ENCODE measurements around the gene SLC7A1.

Gene SLC7A1

DNA sequence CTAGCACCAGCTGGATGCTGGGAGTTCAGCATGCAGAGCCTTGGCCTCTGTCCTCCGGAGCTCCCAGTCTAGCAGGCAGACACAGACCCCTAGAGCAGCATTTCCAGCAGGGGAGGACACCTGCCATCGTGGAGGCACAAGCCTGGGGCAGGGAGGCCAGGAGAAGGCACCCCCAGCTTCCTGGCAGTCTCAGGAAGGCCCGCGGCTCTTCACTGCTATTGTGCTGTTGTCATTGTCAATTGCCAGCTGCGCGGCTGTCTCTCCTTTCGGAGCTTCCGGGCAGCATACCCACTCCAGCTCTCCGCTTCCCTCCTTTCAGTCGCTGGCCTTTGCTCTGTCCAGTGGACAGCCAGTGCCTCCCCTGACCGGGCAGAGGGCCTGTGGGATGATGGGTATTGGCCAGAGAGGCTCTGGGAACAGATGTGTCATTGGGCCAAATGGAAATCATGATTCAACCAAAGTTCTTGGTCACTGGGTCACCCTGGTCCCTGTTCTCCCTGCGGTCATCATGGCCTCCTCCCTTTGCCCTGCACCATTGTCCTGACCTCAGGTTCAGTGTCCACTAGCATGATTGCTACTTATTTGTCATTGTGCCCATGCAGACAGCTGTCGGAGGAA, 93.0 kb downstream of the SLC7A1 start:
- Histone ChIP-seq H3K4me3 (ENCODE audit: insufficient read depth, low read length, poor library complexity, severe bottlenecking) (no peak overlapping the region), H3K4me2 (ENCODE audit: low read depth, low read length, poor library complexity, severe bottlenecking) (no peak overlapping the region), H3K9me2 (replicated peaks; ENCODE audit: insufficient read depth, low read length) (no peaks in the 10 kb centered on the region)

DNA sequence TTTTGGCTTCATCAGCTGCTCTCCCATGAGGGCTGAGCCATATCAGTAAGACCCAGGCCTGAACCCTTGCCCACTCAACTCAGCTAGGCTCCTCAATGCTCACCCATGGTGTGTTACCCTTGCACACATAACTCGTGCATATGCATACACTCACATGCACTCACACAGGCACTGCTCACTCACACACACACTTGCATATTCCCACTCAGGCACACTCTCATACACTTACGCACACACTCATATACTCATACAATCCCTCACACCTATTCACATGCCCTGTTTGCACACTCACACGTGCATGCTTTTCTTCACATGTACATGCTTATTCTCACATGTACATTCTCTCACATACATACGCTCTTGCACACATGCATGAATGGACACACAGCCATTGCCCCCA, 93.8 kb downstream of the SLC7A1 start:
- H4K20me1 ChIP-seq (ENCODE audit: low read depth, low read length): no peaks in the 10 kb centered on the region; the same call in 1 of the 2 replicates
- no peak overlapping the region for H2AFZ ChIP-seq (ENCODE audit: low read depth, low read length, severe bottlenecking)
- H3F3A ChIP-seq (ENCODE audit: insufficient read depth): no peaks in the 10 kb centered on the region
- H3K9ac ChIP-seq (ENCODE audit: low read length): no peak overlapping the region
- H3K36me3 ChIP-seq (ENCODE audit: low read length): no peaks in the 10 kb centered on the region
- H3K27me3 ChIP-seq (ENCODE audit: low read length): no peaks in the 10 kb centered on the region
- H3K4me2 ChIP-seq (ENCODE audit: low read depth, low read length, poor library complexity, severe bottlenecking): no peak overlapping the region
- H3K79me2 ChIP-seq (ENCODE audit: insufficient read depth, low read length): no peaks in the 10 kb centered on the region
- no peaks in the 10 kb centered on the region for H3K9me2 ChIP-seq (replicated peaks; ENCODE audit: insufficient read depth, low read length)
- no peak overlapping the region for H3K4me3 ChIP-seq (ENCODE audit: insufficient read depth, low read length, poor library complexity, severe bottlenecking)
- TF ChIP-seq CTCF (IDR thresholded peaks at IDR 0.05; ENCODE audit: insufficient read depth, low read length, poor library complexity, severe bottlenecking): no peak
- TF ChIP-seq EZH2phosphoT487 (conservative IDR thresholded peaks at IDR 0.05; ENCODE audit: low read length): no peak
- H3K9me3 ChIP-seq (ENCODE audit: insufficient read depth, low read length): no peaks in the 10 kb centered on the region
- no peak overlapping the region for H3K27ac ChIP-seq (ENCODE audit: low read depth, low read length)

More for the DNA sequence above, 93.0 kb downstream of the SLC7A1 start:
- Histone ChIP-seq H3K27me3 (ENCODE audit: low read length) (no peaks in the 10 kb centered on the region), H3K27ac (ENCODE audit: low read depth, low read length) (no peak overlapping the region), H3K9ac (ENCODE audit: low read length) (no peak overlapping the region), H4K20me1 (ENCODE audit: low read depth, low read length) (no peaks in the 10 kb centered on the region; the same call in 1 of the 2 replicates), H3K79me2 (ENCODE audit: insufficient read depth, low read length) (no peaks in the 10 kb centered on the region), H3K36me3 (ENCODE audit: low read length) (no peaks in the 10 kb centered on the region), H3K9me3 (ENCODE audit: insufficient read depth, low read length) (no peaks in the 10 kb centered on the region), H2AFZ (ENCODE audit: low read depth, low read length, severe bottlenecking) (no peak overlapping the region), H3F3A (ENCODE audit: insufficient read depth) (no peaks in the 10 kb centered on the region)
- TF ChIP-seq CTCF (IDR thresholded peaks at IDR 0.05; ENCODE audit: insufficient read depth, low read length, poor library complexity, severe bottlenecking) (no peak), EZH2phosphoT487 (conservative IDR thresholded peaks at IDR 0.05; ENCODE audit: low read length) (no peak)

DNA sequence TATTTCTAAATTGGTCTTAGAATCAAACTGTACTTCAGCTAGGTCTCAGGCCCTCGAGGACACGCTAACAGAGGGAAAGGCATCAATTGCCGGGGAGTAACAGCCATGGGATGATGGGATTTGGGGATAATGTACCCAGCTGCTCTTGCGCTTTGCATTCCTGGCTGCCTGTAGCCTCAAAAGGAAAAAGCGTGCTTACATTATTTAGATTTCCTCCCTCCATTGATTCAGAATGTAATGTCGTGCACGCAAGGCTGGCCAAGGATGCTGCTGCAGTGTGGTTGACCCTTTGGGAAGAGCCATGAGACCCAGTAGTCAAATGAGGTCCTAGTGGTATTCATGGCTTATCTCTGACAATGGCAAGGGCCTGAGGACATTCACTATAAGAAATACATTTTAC, 95.1 kb downstream of the SLC7A1 start:
- no peaks in the 10 kb centered on the region for H3K9me2 ChIP-seq (replicated peaks; ENCODE audit: insufficient read depth, low read length)
- no peaks in the 10 kb centered on the region for H3K9me3 ChIP-seq (ENCODE audit: insufficient read depth, low read length)
- H3K27me3 ChIP-seq (ENCODE audit: low read length): no peaks in the 10 kb centered on the region
- no peaks in the 10 kb centered on the region for H3K36me3 ChIP-seq (ENCODE audit: low read length)
- no peak overlapping the region for H3K9ac ChIP-seq (ENCODE audit: low read length)
- no peaks in the 10 kb centered on the region for H4K20me1 ChIP-seq (ENCODE audit: low read depth, low read length)
- H3K4me2 ChIP-seq (ENCODE audit: low read depth, low read length, poor library complexity, severe bottlenecking): no peak overlapping the region
- no peak overlapping the region for H3K4me3 ChIP-seq (ENCODE audit: insufficient read depth, low read length, poor library complexity, severe bottlenecking)
- TF ChIP-seq EZH2phosphoT487 (conservative IDR thresholded peaks at IDR 0.05; ENCODE audit: low read length): no peak
- TF ChIP-seq CTCF (IDR thresholded peaks at IDR 0.05; ENCODE audit: insufficient read depth, low read length, poor library complexity, severe bottlenecking): no peak
- H3F3A ChIP-seq (ENCODE audit: insufficient read depth): no peaks in the 10 kb centered on the region
- H3K79me2 ChIP-seq (ENCODE audit: insufficient read depth, low read length): no peaks in the 10 kb centered on the region
- H2AFZ ChIP-seq (ENCODE audit: low read depth, low read length, severe bottlenecking): no peak overlapping the region
- H3K27ac ChIP-seq (ENCODE audit: low read depth, low read length): no peak overlapping the region
